Testis (tissue), 3 donors: ENCODE results near the gene CLPSL2. TPM values are rescaled to one million over a fixed set of nuclear protein-coding genes. Genes with fewer than 3 reads are reported as not detected.

Experiments
- DNase-seq: peaks from one replicate; pipeline ENCODE4 v3.0.0-alpha.2; 2019
- H3K27ac ChIP-seq, 2 donors: fragments of 200-600 bp; sonication (generic); one replicate each; pipeline ENCODE4 v1.5.1; 2019
- H3K27me3 ChIP-seq: fragments of 200-600 bp; sonication (generic); one replicate; pipeline ENCODE4 v1.5.1; 2019
- H3K36me3 ChIP-seq: fragments of 200-600 bp; sonication (generic); one replicate; pipeline ENCODE4 v1.5.1; 2017; ENCODE audit warnings: low read depth; ENCODE audit errors: missing control alignments
- H3K4me1 ChIP-seq: fragments of 200-600 bp; sonication (generic); one replicate; pipeline ENCODE4 v1.5.1; 2019
- H3K4me3 ChIP-seq, 2 donors: fragments of 200-600 bp; sonication (generic); one replicate each; pipeline ENCODE4 v1.5.1; 2017 to 2019
- H3K9me3 ChIP-seq: fragments of 200-600 bp; sonication (generic); one replicate; pipeline ENCODE4 v1.5.1; 2017
- POLR2A ChIP-seq: fragments of 450-650 bp; IDR thresholded peaks from one replicate; pipeline ENCODE4 v1.6.1; 2017; ENCODE audit warnings: antibody characterized with exemption, mild to moderate bottlenecking, moderate library complexity
- WGBS, 2 donors: methylation state at CpG; one replicate each; pipeline ENCODE4 v1.1.5; 2018; 5-methylcytosine and 5-hydroxymethylcytosine counted together
- intact Hi-C: fragments of 100-400 bp; cut with DNase I; formaldehyde crosslinking; loops from one replicate; pipeline ENCODE4 v1.15.1; 2023; ENCODE audit warnings: low total_unique reads
- polyA plus RNA-seq: library from polyadenylated mRNA; stranded (reverse); fragments of 350-450 nt; fragmentation: Illumina TruSeq; extraction: RNeasy Lipid Tissue Mini Kit (QIAGEN cat#74804); gene quantifications from one replicate; pipeline ENCODE4 v1.2.3, GENCODE V29; 2014; ENCODE audit warnings: low read depth, low replicate concordance; ENCODE audit not compliant: insufficient read depth
- total RNA-seq, 2 donors: library from RNA; depleted of rRNA; stranded (reverse); fragments of >200 nt; gene quantifications; one replicate each; pipeline ENCODE4 v1.2.3, GENCODE V29; 2016
- TF ChIP-seq, protein P1 (sequence below), 3 experiments: fragments of 450-650 bp in 2 of 3; fragments of 200-600 bp in 1 of 3; sonication (generic) in 1 of 3; IDR thresholded peaks; one replicate each; pipeline ENCODE4 v1.5.1; 2016 to 2019; ENCODE audit warnings: antibody characterized with exemption in 3 of 3, mild to moderate bottlenecking in 2 of 3, moderate library complexity in 1 of 3

CLPSL2 gene
- total and polyA plus RNA-seq, 3 donors from 2014 or later, result not detected

- peaks cover 7% of the 10 kb centered on the region for H3K4me1 ChIP-seq
- H3K9me3 ChIP-seq, result no peaks in the 10 kb centered on the region
- no peaks in the 10 kb centered on the region for H3K27me3 ChIP-seq
- 91 to 94% methylated on average over 7 of the region's 7 CpGs for WGBS, 2 donors
- TF ChIP-seq POLR2A, result no peak
- TF ChIP-seq, protein P1, sequence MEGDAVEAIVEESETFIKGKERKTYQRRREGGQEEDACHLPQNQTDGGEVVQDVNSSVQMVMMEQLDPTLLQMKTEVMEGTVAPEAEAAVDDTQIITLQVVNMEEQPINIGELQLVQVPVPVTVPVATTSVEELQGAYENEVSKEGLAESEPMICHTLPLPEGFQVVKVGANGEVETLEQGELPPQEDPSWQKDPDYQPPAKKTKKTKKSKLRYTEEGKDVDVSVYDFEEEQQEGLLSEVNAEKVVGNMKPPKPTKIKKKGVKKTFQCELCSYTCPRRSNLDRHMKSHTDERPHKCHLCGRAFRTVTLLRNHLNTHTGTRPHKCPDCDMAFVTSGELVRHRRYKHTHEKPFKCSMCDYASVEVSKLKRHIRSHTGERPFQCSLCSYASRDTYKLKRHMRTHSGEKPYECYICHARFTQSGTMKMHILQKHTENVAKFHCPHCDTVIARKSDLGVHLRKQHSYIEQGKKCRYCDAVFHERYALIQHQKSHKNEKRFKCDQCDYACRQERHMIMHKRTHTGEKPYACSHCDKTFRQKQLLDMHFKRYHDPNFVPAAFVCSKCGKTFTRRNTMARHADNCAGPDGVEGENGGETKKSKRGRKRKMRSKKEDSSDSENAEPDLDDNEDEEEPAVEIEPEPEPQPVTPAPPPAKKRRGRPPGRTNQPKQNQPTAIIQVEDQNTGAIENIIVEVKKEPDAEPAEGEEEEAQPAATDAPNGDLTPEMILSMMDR (IDR thresholded peaks at IDR 0.05), result no peak
- H3K36me3 ChIP-seq, result no peaks in the 10 kb centered on the region
- H3K27ac ChIP-seq, result no peak overlapping the region
- no peak overlapping the region for H3K4me3 ChIP-seq
- DNase-seq, result no peak
- intact Hi-C loops, result no loop called here
Measured at GRCh38 chr6:35745509-35745908, 30.9 kb upstream of the CLPSL2 start.

DNA sequence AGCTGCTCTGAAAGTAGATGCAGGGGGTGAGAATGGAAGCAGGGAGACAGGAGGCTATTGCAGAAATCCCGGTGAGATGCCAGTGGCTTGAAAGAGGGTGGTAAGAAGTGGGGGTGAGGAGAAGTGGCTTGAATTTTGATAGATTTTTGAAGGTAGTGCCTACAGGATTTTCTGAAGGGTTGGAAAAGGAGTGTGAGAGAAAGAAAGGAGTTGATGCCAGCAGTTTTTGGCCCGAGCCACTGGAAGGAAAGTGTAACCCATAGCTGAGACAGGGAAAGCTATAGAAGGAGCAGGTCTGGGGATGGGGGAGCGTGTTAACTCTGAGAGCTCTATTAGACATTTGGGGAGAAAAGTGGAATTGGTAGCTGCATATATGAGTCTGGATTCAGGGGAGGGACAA, 29.9 kb upstream of the CLPSL2 start:
- DNase-seq, result no peak
- TF ChIP-seq, protein P1 (IDR thresholded peaks at IDR 0.05), result no peak
- TF ChIP-seq POLR2A, result no peak
- no peak overlapping the region for H3K4me3 ChIP-seq
- intact Hi-C loops, result no loop called here
- H3K27ac ChIP-seq, result no peak overlapping the region
- H3K9me3 ChIP-seq, result no peaks in the 10 kb centered on the region
- H3K36me3 ChIP-seq, result no peaks in the 10 kb centered on the region
- no peaks in the 10 kb centered on the region for H3K27me3 ChIP-seq
- H3K4me1 ChIP-seq, result no peaks in the 10 kb centered on the region
- WGBS, 2 donors, result 84 to 92% methylated on average over 3 of the region's 3 CpGs

GRCh38 chr6:35747877-35748276, 28.5 kb upstream of the CLPSL2 start:
- TF ChIP-seq POLR2A, result no peak
- TF ChIP-seq, protein P1 (IDR thresholded peaks at IDR 0.05), result no peak
- intact Hi-C loops, result no loop called here
- 96 to 100% methylated on average over 1 of the region's 1 CpG for WGBS, 2 donors

GRCh38 chr6:35750557-35750956, 25.8 kb upstream of the CLPSL2 start:
- no peak for DNase-seq
- TF ChIP-seq POLR2A, result no peak
- TF ChIP-seq, protein P1 (IDR thresholded peaks at IDR 0.05), result no peak
- Histone ChIP-seq H3K9me3 (no peaks in the 10 kb centered on the region), H3K4me3 (no peak overlapping the region), H3K36me3 (no peaks in the 10 kb centered on the region), H3K27me3 (no peaks in the 10 kb centered on the region), H3K4me1 (peaks cover 4% of the 10 kb centered on the region), H3K27ac (no peak overlapping the region)
- 92 to 94% methylated on average over 7 of the region's 7 CpGs for WGBS, 2 donors
- intact Hi-C loops, result no loop called here

More at GRCh38 chr6:35747877-35748276, 28.5 kb upstream of the CLPSL2 start:
- Histone ChIP-seq H3K4me3 (no peak overlapping the region), H3K4me1 (no peaks in the 10 kb centered on the region), H3K36me3 (no peaks in the 10 kb centered on the region), H3K9me3 (no peaks in the 10 kb centered on the region), H3K27ac (no peak overlapping the region), H3K27me3 (no peaks in the 10 kb centered on the region)
- no peak for DNase-seq

GRCh38 chr6:35751594-35751993, 24.8 kb upstream of the CLPSL2 start:
- 88% methylated on average over 4 of the region's 4 CpGs for WGBS, 2 donors
- intact Hi-C loops, result no loop called here
- Histone ChIP-seq H3K27me3 (no peaks in the 10 kb centered on the region), H3K27ac (no peak overlapping the region), H3K36me3 (no peaks in the 10 kb centered on the region), H3K4me1 (peaks cover 4% of the 10 kb centered on the region), H3K9me3 (no peaks in the 10 kb centered on the region), H3K4me3 (no peak overlapping the region)
- TF ChIP-seq POLR2A, result no peak
- TF ChIP-seq, protein P1 (IDR thresholded peaks at IDR 0.05), result no peak
- no peak for DNase-seq
